ENCODE measurements around the gene PNKP.
A peak's percentile ranks its signal among the peaks of the same experiment; 100 is the strongest.

PNKP gene

GRCh38 chr19:49866933-49867782 is at the start of gene PNKP:
Gene PNKP, minus strand, starts transcription at chr19:49867576. Its CDS starts 372 bp downstream, at chr19:49867204.
- in situ Hi-C loops (cut with HindIII; ENCODE audit: low pct_ligation_motif_present, low pct_unique_long_range_greater_than_20kb, low sequenced_read_pairs), result no loop called here
- peak; percentile 89 for DNase-seq

- in situ Hi-C loops (cut with HindIII; ENCODE audit: low pct_ligation_motif_present, low pct_unique_long_range_greater_than_20kb, low sequenced_read_pairs), result no loop called here
- no peak for DNase-seq
Measured at GRCh38 chr19:49915271-49915670, 47.9 kb upstream of the PNKP start.

GRCh38 chr19:49913720-49914119 is 46.3 kb upstream of the PNKP start:
- in situ Hi-C loops (cut with HindIII; ENCODE audit: low pct_ligation_motif_present, low pct_unique_long_range_greater_than_20kb, low sequenced_read_pairs), result no loop called here
- DNase-seq, result no peak

GRCh38 chr19:49912965-49913685 is 45.7 kb upstream of the PNKP start:
- in situ Hi-C loops (cut with HindIII; ENCODE audit: low pct_ligation_motif_present, low pct_unique_long_range_greater_than_20kb, low sequenced_read_pairs), result no loop called here
- no peak for DNase-seq

- in situ Hi-C loops (cut with HindIII; ENCODE audit: low pct_ligation_motif_present, low pct_unique_long_range_greater_than_20kb, low sequenced_read_pairs), result no loop called here
- DNase-seq, result no peak
Measured at GRCh38 chr19:49911381-49912145, 44.2 kb upstream of the PNKP start.

GRCh38 chr19:49910179-49910578 is 42.8 kb upstream of the PNKP start:
- in situ Hi-C loops (cut with HindIII; ENCODE audit: low pct_ligation_motif_present, low pct_unique_long_range_greater_than_20kb, low sequenced_read_pairs), result no loop called here
- no peak for DNase-seq

GRCh38 chr19:49908480-49909420 is 41.4 kb upstream of the PNKP start:
- no peak for DNase-seq
- in situ Hi-C loops (cut with HindIII; ENCODE audit: low pct_ligation_motif_present, low pct_unique_long_range_greater_than_20kb, low sequenced_read_pairs), result no loop called here

GRCh38 chr19:49907745-49908446 is 40.5 kb upstream of the PNKP start:
- in situ Hi-C loops (cut with HindIII; ENCODE audit: low pct_ligation_motif_present, low pct_unique_long_range_greater_than_20kb, low sequenced_read_pairs), result no loop called here
- DNase-seq, result no peak

GRCh38 chr19:49906879-49907564 is 39.6 kb upstream of the PNKP start:
- in situ Hi-C loops (cut with HindIII; ENCODE audit: low pct_ligation_motif_present, low pct_unique_long_range_greater_than_20kb, low sequenced_read_pairs), result no loop called here
- no peak for DNase-seq

- in situ Hi-C loops (cut with HindIII; ENCODE audit: low pct_ligation_motif_present, low pct_unique_long_range_greater_than_20kb, low sequenced_read_pairs), result no loop called here
- DNase-seq, result no peak
Measured at GRCh38 chr19:49904136-49904535, 36.8 kb upstream of the PNKP start.

GRCh38 chr19:49896863-49897621 is 29.7 kb upstream of the PNKP start, which contains the start of gene IL4I1:
Gene IL4I1, minus strand, starts transcription at chr19:49896887. Its CDS starts 727 bp downstream, at chr19:49896160.
- in situ Hi-C loops (cut with HindIII; ENCODE audit: low pct_ligation_motif_present, low pct_unique_long_range_greater_than_20kb, low sequenced_read_pairs), result no loop called here
- DNase-seq, result peak; percentile 84

- in situ Hi-C loops (cut with HindIII; ENCODE audit: low pct_ligation_motif_present, low pct_unique_long_range_greater_than_20kb, low sequenced_read_pairs), result no loop called here
Measured at GRCh38 chr19:49895566-49896297, 28.4 kb upstream of the PNKP start.

GRCh38 chr19:49894879-49895565 is 27.6 kb upstream of the PNKP start:
- in situ Hi-C loops (cut with HindIII; ENCODE audit: low pct_ligation_motif_present, low pct_unique_long_range_greater_than_20kb, low sequenced_read_pairs), result no loop called here
- DNase-seq, result no peak

More at GRCh38 chr19:49895566-49896297, 28.4 kb upstream of the PNKP start:
- no peak for DNase-seq

GRCh38 chr19:49894011-49894664 is 26.8 kb upstream of the PNKP start:
- in situ Hi-C loops (cut with HindIII; ENCODE audit: low pct_ligation_motif_present, low pct_unique_long_range_greater_than_20kb, low sequenced_read_pairs), result no loop called here
- DNase-seq, result no peak

GRCh38 chr19:49892716-49893115 is 25.3 kb upstream of the PNKP start:
- no peak for DNase-seq
- in situ Hi-C loops (cut with HindIII; ENCODE audit: low pct_ligation_motif_present, low pct_unique_long_range_greater_than_20kb, low sequenced_read_pairs), result no loop called here
